Measurements from ENCODE around the gene KLK14.

Gene KLK14

DNA sequence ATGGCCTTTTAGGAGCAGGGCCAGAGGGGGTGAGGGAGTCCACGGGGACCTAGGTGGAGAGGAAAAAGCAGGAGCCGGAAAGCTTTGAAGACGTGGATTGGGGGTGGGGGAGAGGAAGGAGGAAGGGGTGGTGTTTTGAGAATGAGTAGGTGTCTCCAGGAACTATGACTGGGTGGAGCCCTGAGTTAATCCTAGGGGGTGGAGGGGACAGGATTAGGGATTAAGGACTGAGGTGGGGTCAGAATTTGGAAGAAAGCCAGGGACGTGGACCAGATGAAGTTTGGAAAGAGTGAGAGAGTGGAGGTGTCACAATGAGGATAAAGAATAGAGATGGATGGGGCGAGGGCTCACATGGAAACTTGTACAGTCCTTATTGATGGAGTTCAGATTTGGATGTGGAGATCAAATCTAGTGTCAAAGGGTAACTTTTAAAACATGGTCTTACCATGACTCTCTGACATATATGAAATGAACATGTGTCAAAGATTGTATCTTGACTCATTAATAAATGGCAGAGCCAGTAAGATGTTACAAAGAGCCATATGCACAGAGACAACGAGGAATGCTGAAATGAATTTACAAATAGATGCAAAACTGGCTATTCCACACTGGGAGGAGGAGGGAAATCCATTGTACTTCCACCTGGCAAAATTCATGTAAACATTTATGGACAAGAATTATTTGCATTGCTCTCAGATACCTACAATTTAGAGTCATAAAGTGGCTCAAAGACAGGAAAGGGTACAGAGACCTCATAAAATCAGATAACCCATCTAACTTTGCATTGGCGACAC lies 16.1 kb downstream of the KLK14 start:
- TF ChIP-seq CTCF (IDR thresholded peaks at IDR 0.05; ENCODE audit: insufficient read depth, missing control alignments): no peak
- no peak for FAIRE-seq
- no peak for DNase-seq (ENCODE audit: insufficient read length, low spot score)

DNA sequence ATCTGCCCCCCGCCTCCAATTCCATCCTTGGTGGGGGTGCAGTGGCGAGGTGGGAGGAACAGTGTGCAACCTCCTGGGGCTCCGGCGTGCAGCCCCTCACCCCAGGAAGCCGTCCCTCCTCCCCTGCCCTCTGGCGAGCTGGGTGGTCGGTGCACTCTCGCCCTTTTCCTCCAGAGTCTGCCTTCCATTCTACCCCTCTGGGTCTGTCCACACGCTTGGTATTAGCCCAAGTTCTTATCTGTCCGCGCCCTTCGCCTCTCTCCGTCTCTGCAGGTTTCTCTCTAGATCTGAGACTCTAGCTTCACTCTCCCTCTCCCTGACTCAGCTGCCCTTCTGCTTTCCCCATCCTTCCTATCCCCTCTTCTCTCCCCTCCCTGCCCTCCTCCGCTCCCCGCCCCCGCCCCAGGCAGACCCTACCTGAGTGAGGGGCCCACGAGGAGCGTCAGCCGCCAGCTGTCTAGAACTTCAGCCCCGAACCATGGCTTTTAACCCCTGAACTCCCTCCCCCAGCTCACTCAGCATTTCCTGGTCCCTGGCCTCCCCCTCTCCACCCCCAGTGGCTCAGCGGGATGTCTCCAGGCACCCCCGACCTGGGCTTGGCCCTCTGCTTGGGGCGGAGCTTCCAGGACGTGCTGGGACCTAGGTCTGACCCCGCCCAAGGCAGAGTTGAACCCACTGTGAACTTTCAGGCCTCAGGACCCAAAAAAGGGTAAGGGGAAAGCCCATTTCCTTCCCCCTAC lies 17.3 kb downstream of the KLK14 start:
- FAIRE-seq: no peak

GRCh38 chr19:51064534-51065220 lies 18.0 kb downstream of the KLK14 start, which contains the start of gene KLK13:
TSS of gene KLK13 (minus strand) at chr19:51065092. CDS start at chr19:51065067, 25 bp downstream.
- no peak for DNase-seq (ENCODE audit: insufficient read length, low spot score)
- no peak for TF ChIP-seq CTCF (IDR thresholded peaks at IDR 0.05; ENCODE audit: insufficient read depth, missing control alignments)

More for the DNA sequence above, 17.3 kb downstream of the KLK14 start:
- DNase-seq (ENCODE audit: insufficient read length, low spot score): no peak
- no peak for TF ChIP-seq CTCF (IDR thresholded peaks at IDR 0.05; ENCODE audit: insufficient read depth, missing control alignments)

DNA sequence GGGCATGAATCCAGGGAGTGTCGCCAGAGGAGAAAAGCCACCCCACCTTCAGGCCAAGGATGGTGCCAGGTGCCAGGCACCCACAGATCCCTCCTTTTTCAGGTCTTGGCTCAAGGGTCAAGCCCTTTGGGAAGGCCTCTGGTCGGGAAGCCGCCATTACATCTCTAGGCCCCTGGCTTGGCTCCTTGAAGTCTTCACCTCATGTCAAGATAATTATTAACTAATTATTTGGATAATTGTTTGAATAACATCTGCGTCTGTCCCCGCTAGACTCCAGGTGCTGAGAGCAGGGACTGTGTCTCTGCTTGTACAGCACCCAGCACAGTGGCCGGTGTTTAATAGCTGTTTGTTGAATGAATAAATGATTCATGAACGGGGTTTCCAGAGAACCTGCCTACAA lies 19.0 kb downstream of the KLK14 start:
- no peak for DNase-seq (ENCODE audit: insufficient read length, low spot score)
- no peak for TF ChIP-seq CTCF (IDR thresholded peaks at IDR 0.05; ENCODE audit: insufficient read depth, missing control alignments)
- no peak for FAIRE-seq

More at GRCh38 chr19:51064534-51065220, 18.0 kb downstream of the KLK14 start, which contains the start of gene KLK13:
- FAIRE-seq: no peak

- DNase-seq (ENCODE audit: insufficient read length, low spot score) (no peak), FAIRE-seq (no peak)
- no peak for TF ChIP-seq CTCF (IDR thresholded peaks at IDR 0.05; ENCODE audit: insufficient read depth, missing control alignments)
These were observed 21.7 kb downstream of the KLK14 start for GRCh38 chr19:51060973-51061372.

GRCh38 chr19:51060336-51060735 lies 22.4 kb downstream of the KLK14 start:
- TF ChIP-seq CTCF (IDR thresholded peaks at IDR 0.05; ENCODE audit: insufficient read depth, missing control alignments): no peak
- DNase-seq (ENCODE audit: insufficient read length, low spot score) (no peak), FAIRE-seq (no peak)

Data from D721Med (cell line).